Endothelial cell of umbilical vein (primary cell): ENCODE data around the gene ZP4. TPM values are rescaled to one million over a fixed set of nuclear protein-coding genes. Genes with fewer than 3 reads are reported as not detected.

ENCODE experiments used
- BruUV-seq: library from RNA; stranded (reverse); fragments of 400-500 nt; replicated peaks from 2 replicates; lab custom pipeline; 2021; lab: Mats Ljungman, UMichigan
- CTCF ChIA-PET: fragments of 300-600, 350-600 bp; sonication (Branson Sonifier 250); formaldehyde crosslinking; loops from one replicate; lab custom pipeline; 2021; ENCODE audit warnings: antibody characterized with exemption, inconsistent platforms; lab: Charles Lee
- POLR2A ChIA-PET: fragments of 300-600, 350-600 bp; sonication (Branson Sonifier 250); formaldehyde crosslinking; loops from one replicate; lab custom pipeline; 2021; ENCODE audit warnings: antibody characterized with exemption, inconsistent platforms; lab: Charles Lee
- DNase-seq: peaks from one replicate; pipeline ENCODE4 v3.0.0-alpha.2; 2011; ENCODE audit warnings: low read depth, low spot score
- FAIRE-seq: peaks from 2 replicates; lab custom pipeline; 2011; peaks lifted over from hg19 to GRCh38; lab: Jason Lieb, UNC
- H2AFZ ChIP-seq: 2 replicates; pipeline ENCODE4 v1.6.0; 2012; ENCODE audit warnings: low read depth, low read length, control low read depth, inconsistent platforms
- H3K27ac ChIP-seq: 2 replicates; pipeline ENCODE4 v1.5.1; 2011; ENCODE audit warnings: low read depth, mild to moderate bottlenecking, control low read depth, low read length, moderate library complexity; ENCODE audit not compliant: insufficient read depth
- H3K27me3 ChIP-seq, 2 experiments: 2 replicates each; pipeline versions ENCODE4 v1.6.0 to v1.6.1; 2011; ENCODE audit warnings: low read length in 2 of 2, mixed read lengths in 1 of 2; ENCODE audit not compliant: control insufficient read depth in 2 of 2, insufficient read depth in 2 of 2
- H3K36me3 ChIP-seq, 2 experiments: 2 replicates in 1 of 2; 3 replicates in 1 of 2; pipeline ENCODE4 v1.5.1; 2011; ENCODE audit warnings: low read length in 2 of 2, mild to moderate bottlenecking in 1 of 2, moderate library complexity in 1 of 2; ENCODE audit not compliant: control insufficient read depth in 2 of 2, insufficient read depth in 2 of 2; ENCODE audit errors: extremely low read depth in 1 of 2
- H3K4me1 ChIP-seq: 3 replicates; pipeline ENCODE4 v1.5.1; 2011; ENCODE audit warnings: mild to moderate bottlenecking, low read length; ENCODE audit not compliant: control insufficient read depth, insufficient read depth; ENCODE audit errors: extremely low read depth
- H3K4me2 ChIP-seq: 2 replicates; pipeline ENCODE4 v1.6.1; 2011; ENCODE audit warnings: low read length, control low read depth, mixed read lengths; ENCODE audit not compliant: insufficient read depth
- H3K4me3 ChIP-seq, 3 experiments: fragments of 200-600 bp in 1 of 3; sonication (generic), shearing (Covaris generic) in 1 of 3; replicated peaks in 1 of 3; 2 replicates each; pipeline ENCODE4 v1.5.1; 2011 to 2016; ENCODE audit warnings: control low read depth in 3 of 3, low read length in 3 of 3, mild to moderate bottlenecking in 2 of 3, inconsistent platforms in 1 of 3, low read depth in 1 of 3, moderate library complexity in 1 of 3; ENCODE audit not compliant: insufficient read depth in 1 of 3
- H3K79me2 ChIP-seq: 2 replicates; pipeline ENCODE4 v1.6.0; 2012; ENCODE audit warnings: low read length, inconsistent platforms; ENCODE audit not compliant: control insufficient read depth, insufficient read depth
- H3K9ac ChIP-seq: replicated peaks from 2 replicates; pipeline ENCODE3; 2011; ENCODE audit warnings: low read length, control low read depth; ENCODE audit not compliant: insufficient read depth; ENCODE audit errors: extremely low read depth
- H3K9me1 ChIP-seq: replicated peaks from 3 replicates; pipeline ENCODE4 v1.6.0; 2011; ENCODE audit warnings: mild to moderate bottlenecking, low read length; ENCODE audit not compliant: control insufficient read depth, insufficient read depth; ENCODE audit errors: extremely low read depth
- H3K9me3 ChIP-seq: replicated peaks from 2 replicates; pipeline ENCODE4 v1.5.1; 2012; ENCODE audit warnings: low read length, inconsistent platforms; ENCODE audit not compliant: control insufficient read depth, insufficient read depth
- H4K20me1 ChIP-seq: replicated peaks from 2 replicates; pipeline ENCODE3; 2011; ENCODE audit warnings: mild to moderate bottlenecking, low read length; ENCODE audit not compliant: control insufficient read depth, insufficient read depth; ENCODE audit errors: extremely low read depth
- CTCF ChIP-seq, 2 donors: IDR thresholded peaks; 1 replicate in 1 of 2; 2 replicates in 1 of 2; pipeline ENCODE4 v1.5.1; 2011; ENCODE audit warnings: low read length in 2 of 2, mild to moderate bottlenecking in 2 of 2, moderate library complexity in 2 of 2, control low read depth in 1 of 2, inconsistent platforms in 1 of 2, low read depth in 1 of 2; ENCODE audit not compliant: insufficient read depth in 1 of 2; ENCODE audit errors: extremely low read depth in 1 of 2
- EZH2 ChIP-seq: IDR thresholded peaks from 2 replicates; pipeline ENCODE4 v1.6.1; 2012; ENCODE audit warnings: borderline replicate concordance, low read depth, mild to moderate bottlenecking, moderate library complexity, low read length, inconsistent platforms; ENCODE audit not compliant: severe bottlenecking
- FOS ChIP-seq: IDR thresholded peaks from 2 replicates; pipeline ENCODE4 v1.6.1; 2011; ENCODE audit warnings: mild to moderate bottlenecking, low read length, moderate library complexity, borderline replicate concordance; ENCODE audit not compliant: insufficient read depth
- GATA2 ChIP-seq: IDR thresholded peaks from 2 replicates; pipeline ENCODE4 v1.7.0; 2011; ENCODE audit warnings: low read depth, mild to moderate bottlenecking, moderate library complexity, mixed read lengths, low read length; ENCODE audit not compliant: insufficient read length, insufficient read depth
- JUN ChIP-seq: IDR thresholded peaks from 2 replicates; pipeline ENCODE4 v1.6.1; 2011; ENCODE audit warnings: borderline replicate concordance, low read depth; ENCODE audit not compliant: insufficient read length, insufficient read depth
- MYC ChIP-seq: IDR thresholded peaks from one replicate; pipeline ENCODE4 v1.6.1; 2011; ENCODE audit warnings: mild to moderate bottlenecking, low read depth, low read length
- POLR2A ChIP-seq: IDR thresholded peaks from 2 replicates; pipeline ENCODE4 v1.6.1; 2012; ENCODE audit warnings: low read depth, mild to moderate bottlenecking, control low read depth, low read length
- POLR2AphosphoS5 ChIP-seq: IDR thresholded peaks from 2 replicates; pipeline ENCODE4 v1.6.1; 2012; ENCODE audit warnings: low read depth, mild to moderate bottlenecking, control low read depth, low read length, moderate library complexity; ENCODE audit not compliant: insufficient read depth
- dilution Hi-C: fragments of 300-500 bp; cut with MboI; formaldehyde crosslinking; loops from one replicate; pipeline ENCODE4 v1.15.0; 2019; ENCODE audit warnings: low sequenced_read_pairs; ENCODE audit not compliant: extremely low pct_ligation_motif_present
- intact Hi-C: fragments of 100-400 bp; cut with micrococcal nuclease; formaldehyde crosslinking; loops from one replicate; pipeline ENCODE4 v1.10.0; 2022
- polyA plus RNA-seq, 4 experiments: library from polyadenylated mRNA; depleted of rRNA in 3 of 4; stranded (reverse) in 3 of 4; unstranded in 1 of 4; fragments of >200 nt; gene quantifications; 2 replicates each; pipeline versions ENCODE4 v1.2.1 to v1.2.3, GENCODE V29; 2011 to 2012; ENCODE audit warnings: missing spikeins in 1 of 4
- total RNA-seq: library from RNA; stranded (reverse); gene quantifications from 2 replicates; pipeline ENCODE4 v1.2.3, GENCODE V29; 2021
- TF ChIP-seq, protein P1 (sequence below): IDR thresholded peaks from 2 replicates; pipeline ENCODE4 v1.6.1; 2011; ENCODE audit not compliant: insufficient read depth, insufficient read length

The ZP4 gene
- total and polyA plus RNA-seq, 2 donors (not counting 3 experiments of a cell fraction or from before 2014, with no cell fraction given): not detected

DNA sequence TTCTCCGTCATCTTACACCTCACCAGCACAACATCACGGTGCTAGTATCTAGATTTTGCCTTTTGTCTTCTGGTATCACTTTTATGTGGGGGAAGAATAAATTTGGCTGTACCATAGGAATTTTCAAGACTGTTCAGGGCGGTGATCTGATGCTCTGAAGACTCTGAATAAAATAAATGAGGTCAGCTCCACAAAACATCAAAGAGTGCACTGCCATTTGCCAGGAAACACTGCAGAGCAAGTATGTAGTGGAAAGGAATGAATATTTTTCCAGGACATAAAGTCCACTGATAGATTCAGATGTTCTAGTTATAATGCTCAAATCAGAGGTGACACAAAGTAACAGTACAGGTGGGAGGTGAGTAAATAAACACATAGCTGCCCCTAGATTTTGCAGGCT is 56.3 kb downstream of the ZP4 start:
- no peak for FAIRE-seq
- Histone ChIP-seq H3K9me3 (peaks cover 7% of the 10 kb centered on the region), H3K9ac (no peak overlapping the region), H3K4me1 (no peaks in the 10 kb centered on the region), H3K4me2 (no peak overlapping the region), H3K36me3 (no peaks in the 10 kb centered on the region), H3K79me2 (no peaks in the 10 kb centered on the region), H3K27ac (no peak overlapping the region), H3K9me1 (no peaks in the 10 kb centered on the region), H3K27me3 (no peaks in the 10 kb centered on the region), H3K4me3 (no peak overlapping the region), H4K20me1 (no peaks in the 10 kb centered on the region), H2AFZ (no peak overlapping the region)
- intact Hi-C loops: no loop called here
- POLR2A ChIA-PET: no interaction called here
- dilution Hi-C loops: no loop called here
- BruUV-seq: no TSS peak
- no peak for TF ChIP-seq CTCF (IDR thresholded peaks at IDR 0.05; ENCODE audit: extremely low read depth in 1 of 2, insufficient read depth in 1 of 2, low read depth in 1 of 2, low read length in 2 of 2)
- no peak for TF ChIP-seq JUN
- TF ChIP-seq, protein P1, sequence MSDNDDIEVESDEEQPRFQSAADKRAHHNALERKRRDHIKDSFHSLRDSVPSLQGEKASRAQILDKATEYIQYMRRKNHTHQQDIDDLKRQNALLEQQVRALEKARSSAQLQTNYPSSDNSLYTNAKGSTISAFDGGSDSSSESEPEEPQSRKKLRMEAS: no peak
- no peak for TF ChIP-seq POLR2AphosphoS5
- no peak for TF ChIP-seq FOS
- CTCF ChIA-PET: no interaction called here
- DNase-seq: no peak

DNA sequence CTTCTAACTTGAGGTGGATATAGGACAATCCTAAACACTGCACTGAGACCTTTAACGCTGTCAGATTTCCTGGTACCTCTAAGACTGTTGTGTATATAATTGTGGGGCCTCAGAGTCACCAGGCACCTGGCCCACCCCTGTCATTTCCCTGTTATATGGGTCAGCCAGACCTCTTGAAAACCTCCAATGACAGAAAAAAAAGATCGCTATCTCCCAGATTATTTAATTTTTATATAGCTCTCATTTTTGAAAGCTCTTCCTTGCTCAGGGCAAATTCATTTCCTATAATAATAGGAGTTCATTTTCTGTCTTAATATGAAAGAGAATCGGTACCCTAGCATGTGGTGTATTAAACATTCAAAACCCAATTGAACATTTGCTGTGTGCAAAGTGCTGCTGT is 56.7 kb downstream of the ZP4 start:
- DNase-seq: no peak
- Histone ChIP-seq H3K9me1 (no peaks in the 10 kb centered on the region), H3K9me3 (peaks cover 7% of the 10 kb centered on the region), H3K36me3 (no peaks in the 10 kb centered on the region), H3K27me3 (no peaks in the 10 kb centered on the region), H4K20me1 (no peaks in the 10 kb centered on the region), H3K4me2 (no peak overlapping the region), H3K79me2 (no peaks in the 10 kb centered on the region), H2AFZ (no peak overlapping the region), H3K9ac (no peak overlapping the region), H3K4me1 (no peaks in the 10 kb centered on the region), H3K4me3 (no peak overlapping the region), H3K27ac (no peak overlapping the region)
- intact Hi-C loops: no loop called here
- TF ChIP-seq JUN (no peak), POLR2A (no peak), EZH2 (no peak), POLR2AphosphoS5 (no peak), MYC (no peak), FOS (no peak), CTCF (IDR thresholded peaks at IDR 0.05; ENCODE audit: extremely low read depth in 1 of 2, insufficient read depth in 1 of 2, low read depth in 1 of 2, low read length in 2 of 2) (no peak), GATA2 (no peak)
- TF ChIP-seq, protein P1: no peak
- ChIA-PET CTCF (no interaction called here), POLR2A (no interaction called here)
- no peak for FAIRE-seq
- dilution Hi-C loops: no loop called here
- BruUV-seq: no TSS peak
